Upper lobe of right lung (tissue), 1 donor: ENCODE measurements around the gene SENP6. TPM values are rescaled to one million over a fixed set of nuclear protein-coding genes. Genes with fewer than 3 reads are reported as not detected.
"Not testable (repeated sequence)": the region's sequence is repeated elsewhere in the genome, so short reads cannot be mapped to it uniquely, and the experiment has no call there.

Experiments
- ATAC-seq: fragments of 200-7000 bp; cut with Tn5 transposase; one replicate; pipeline ENCODE4 v1.9.1; 2020; ENCODE audit warnings: mild to moderate bottlenecking, moderate library complexity
- DNase-seq: peaks from one replicate; pipeline ENCODE4 v3.0.0-alpha.2; 2020
- H3K27ac ChIP-seq: fragments of 200-600 bp; one replicate; pipeline ENCODE4 v1.8.0; 2022
- H3K27me3 ChIP-seq: fragments of 200-600 bp; one replicate; pipeline ENCODE4 v1.8.0; 2022; ENCODE audit warnings: mild to moderate bottlenecking
- H3K36me3 ChIP-seq: fragments of 200-600 bp; one replicate; pipeline ENCODE4 v1.8.0; 2022
- H3K4me1 ChIP-seq: fragments of 200-600 bp; one replicate; pipeline ENCODE4 v1.8.0; 2022
- H3K4me3 ChIP-seq: fragments of 200-600 bp; one replicate; pipeline ENCODE4 v1.8.0; 2022; ENCODE audit warnings: mild to moderate bottlenecking
- H3K9me3 ChIP-seq: fragments of 200-600 bp; one replicate; pipeline ENCODE4 v1.8.0; 2022
- intact Hi-C: fragments of 100-400 bp; cut with DNase I; formaldehyde crosslinking; loops from one replicate; pipeline ENCODE4 v1.11.0; 2022
- total RNA-seq: library from RNA; stranded (reverse); fragmentation: NEBNext Ultra II Directional; extraction: Animal tissue kit (Norgen Biotek cat#: 25700); gene quantifications from one replicate; pipeline ENCODE4 v1.2.1, GENCODE V29; 2021
- TF ChIP-seq, protein P1 (sequence below): fragments of 200-600 bp; IDR thresholded peaks from one replicate; pipeline ENCODE4 v1.8.0; 2022; ENCODE audit warnings: antibody characterized with exemption
- donor health status: DM: no; HTN: yes; CAD: no; lungs with severe emphysema.

The SENP6 gene
- total RNA-seq, 1 donor from 2014 or later, result 81.7 TPM

DNA sequence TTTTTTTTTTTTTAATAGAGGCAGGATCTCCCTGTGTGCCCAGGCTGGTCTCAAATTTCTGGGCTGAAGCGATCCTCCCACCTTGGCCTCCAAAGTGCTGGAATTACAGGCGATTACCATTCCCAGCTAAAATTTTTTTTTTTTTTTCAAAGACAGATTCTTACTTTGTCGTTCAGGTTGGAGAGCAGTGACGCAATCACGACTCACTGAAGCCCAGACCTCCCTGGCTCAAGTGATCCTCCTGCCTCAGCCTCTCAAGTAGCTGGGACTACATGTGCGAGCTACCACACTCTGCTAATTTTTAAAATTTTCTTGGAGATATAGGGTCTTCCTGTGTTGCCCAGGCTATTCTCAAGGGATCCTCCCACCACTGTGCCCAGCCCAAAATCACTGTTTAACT, 89.3 kb downstream of the SENP6 start:
- TF ChIP-seq, protein P1, sequence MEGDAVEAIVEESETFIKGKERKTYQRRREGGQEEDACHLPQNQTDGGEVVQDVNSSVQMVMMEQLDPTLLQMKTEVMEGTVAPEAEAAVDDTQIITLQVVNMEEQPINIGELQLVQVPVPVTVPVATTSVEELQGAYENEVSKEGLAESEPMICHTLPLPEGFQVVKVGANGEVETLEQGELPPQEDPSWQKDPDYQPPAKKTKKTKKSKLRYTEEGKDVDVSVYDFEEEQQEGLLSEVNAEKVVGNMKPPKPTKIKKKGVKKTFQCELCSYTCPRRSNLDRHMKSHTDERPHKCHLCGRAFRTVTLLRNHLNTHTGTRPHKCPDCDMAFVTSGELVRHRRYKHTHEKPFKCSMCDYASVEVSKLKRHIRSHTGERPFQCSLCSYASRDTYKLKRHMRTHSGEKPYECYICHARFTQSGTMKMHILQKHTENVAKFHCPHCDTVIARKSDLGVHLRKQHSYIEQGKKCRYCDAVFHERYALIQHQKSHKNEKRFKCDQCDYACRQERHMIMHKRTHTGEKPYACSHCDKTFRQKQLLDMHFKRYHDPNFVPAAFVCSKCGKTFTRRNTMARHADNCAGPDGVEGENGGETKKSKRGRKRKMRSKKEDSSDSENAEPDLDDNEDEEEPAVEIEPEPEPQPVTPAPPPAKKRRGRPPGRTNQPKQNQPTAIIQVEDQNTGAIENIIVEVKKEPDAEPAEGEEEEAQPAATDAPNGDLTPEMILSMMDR, result no peak
- DNase-seq (no peak), ATAC-seq (no peak)
- H3K27ac ChIP-seq, result no peak overlapping the region
- no peaks in the 10 kb centered on the region for H3K9me3 ChIP-seq
- no peak overlapping the region for H3K4me3 ChIP-seq
- H3K36me3 ChIP-seq, result peaks cover 43% of the 10 kb centered on the region
- no peaks in the 10 kb centered on the region for H3K27me3 ChIP-seq
- H3K4me1 ChIP-seq, result no peaks in the 10 kb centered on the region
- intact Hi-C loops, result no loop called here

GRCh38 chr6:75693534-75693933, 91.9 kb downstream of the SENP6 start:
- no peak overlapping the region for H3K27ac ChIP-seq
- H3K4me1 ChIP-seq, result no peaks in the 10 kb centered on the region
- peaks cover 53% of the 10 kb centered on the region for H3K36me3 ChIP-seq
- H3K27me3 ChIP-seq, result no peaks in the 10 kb centered on the region
- DNase-seq (no peak), ATAC-seq (no peak)
- no peaks in the 10 kb centered on the region for H3K9me3 ChIP-seq
- intact Hi-C loops, result no loop called here
- TF ChIP-seq, protein P1, result no peak
- no peak overlapping the region for H3K4me3 ChIP-seq

- TF ChIP-seq, protein P1, result no peak
Measured at GRCh38 chr6:75694406-75694805, 92.7 kb downstream of the SENP6 start.

DNA sequence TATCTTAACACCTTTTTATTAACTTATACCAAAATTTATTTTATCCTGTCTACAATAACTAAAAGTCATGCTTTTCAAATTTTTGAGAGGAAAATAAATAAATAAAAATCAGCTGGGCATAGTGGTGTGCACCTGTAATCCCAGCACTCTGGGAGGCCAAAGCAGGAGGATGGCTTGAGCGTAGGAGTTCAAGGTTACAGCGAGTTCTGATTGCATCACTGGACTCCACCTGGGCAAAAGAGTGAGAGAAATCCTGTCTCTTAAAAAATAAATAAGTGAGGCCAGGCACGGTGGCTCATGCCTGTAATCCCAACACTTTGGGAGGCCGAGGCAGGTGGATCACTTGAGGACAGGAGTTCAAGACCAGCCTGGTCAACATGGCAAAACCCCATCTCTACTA, 106.7 kb downstream of the SENP6 start:
- intact Hi-C loops, H3K27ac ChIP-seq, H3K9me3 ChIP-seq, H3K4me3 ChIP-seq, H3K4me1 ChIP-seq, H3K27me3 ChIP-seq, ATAC-seq, DNase-seq: not testable (repeated sequence)
- peaks cover 54% of the 10 kb centered on the region for H3K36me3 ChIP-seq

More at GRCh38 chr6:75694406-75694805, 92.7 kb downstream of the SENP6 start:
- Histone ChIP-seq H3K27ac (no peak overlapping the region), H3K9me3 (no peaks in the 10 kb centered on the region), H3K4me3 (no peak overlapping the region), H3K4me1 (no peaks in the 10 kb centered on the region), H3K36me3 (peaks cover 53% of the 10 kb centered on the region), H3K27me3 (no peaks in the 10 kb centered on the region)
- ATAC-seq (no peak), DNase-seq (no peak)
- intact Hi-C loops, result no loop called here

GRCh38 chr6:75711173-75711572, 109.5 kb downstream of the SENP6 start:
- TF ChIP-seq, protein P1, result no peak
- Histone ChIP-seq H3K36me3 (peaks cover 68% of the 10 kb centered on the region), H3K4me1 (no peaks in the 10 kb centered on the region), H3K27me3 (no peaks in the 10 kb centered on the region), H3K9me3 (no peaks in the 10 kb centered on the region), H3K27ac (no peak overlapping the region), H3K4me3 (no peak overlapping the region)
- ATAC-seq (no peak), DNase-seq (no peak)
- intact Hi-C loops, result no loop called here

GRCh38 chr6:75719133-75719532, 117.5 kb downstream of the SENP6 start:
- TF ChIP-seq, protein P1, result no peak

More at GRCh38 chr6:75719133-75719532, 117.5 kb downstream of the SENP6 start:
- peak; percentile 81 for ATAC-seq
- Histone ChIP-seq H3K27ac (no peak overlapping the region), H3K27me3 (no peaks in the 10 kb centered on the region), H3K4me3 (no peak overlapping the region), H3K36me3 (peaks cover 25% of the 10 kb centered on the region), H3K9me3 (no peaks in the 10 kb centered on the region), H3K4me1 (no peaks in the 10 kb centered on the region)
- intact Hi-C loops, result no loop called here
- DNase-seq, result no peak
